ENCODE results near the gene PCDHA8. TPM values are rescaled to one million over a fixed set of nuclear protein-coding genes. Genes with fewer than 3 reads are reported as not detected.
"Not testable (repeated sequence)": the region's sequence is repeated elsewhere in the genome, so short reads cannot be mapped to it uniquely, and the experiment has no call there.

The PCDHA8 gene
- total and polyA plus RNA-seq, 2 of the 8 experiments (the other 6 are each of a cell fraction or from before 2014, with no cell fraction given): 0.14 to 0.52 TPM

DNA sequence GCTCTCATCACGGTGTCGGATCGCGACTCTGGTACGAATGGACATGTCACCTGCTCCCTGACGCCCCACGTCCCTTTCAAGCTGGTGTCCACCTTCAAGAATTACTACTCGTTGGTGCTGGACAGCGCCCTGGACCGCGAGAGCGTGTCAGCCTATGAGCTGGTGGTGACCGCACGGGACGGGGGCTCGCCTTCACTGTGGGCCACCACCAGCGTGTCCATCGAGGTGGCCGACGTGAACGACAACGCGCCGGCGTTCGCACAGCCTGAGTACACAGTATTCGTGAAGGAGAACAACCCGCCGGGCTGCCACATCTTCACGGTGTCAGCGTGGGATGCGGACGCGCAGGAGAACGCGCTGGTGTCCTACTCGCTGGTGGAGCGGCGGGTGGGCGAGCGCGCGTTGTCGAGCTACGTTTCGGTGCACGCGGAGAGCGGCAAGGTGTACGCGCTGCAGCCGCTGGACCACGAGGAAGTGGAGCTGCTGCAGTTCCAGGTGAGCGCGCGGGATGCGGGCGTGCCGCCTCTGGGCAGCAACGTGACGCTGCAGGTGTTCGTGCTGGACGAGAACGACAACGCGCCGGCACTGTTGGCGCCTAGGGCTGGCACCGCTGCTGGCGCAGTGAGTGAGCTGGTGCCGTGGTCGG, 44.8 kb upstream of the PCDHA8 start:
- not testable (repeated sequence) for H2BK15ac ChIP-seq (ENCODE audit: low read length); H3K27ac ChIP-seq (ENCODE audit: low read depth, low read length); H4K91ac ChIP-seq (replicated peaks; ENCODE audit: insufficient read length, low read length); H4K8ac ChIP-seq (ENCODE audit: extremely low read depth, insufficient read depth, low read length); H2BK5ac ChIP-seq (ENCODE audit: low read depth, low read length); H3K4ac ChIP-seq (replicated peaks; ENCODE audit: insufficient read length, low read depth, low read length); H4K20me1 ChIP-seq (replicated peaks in 1 of 2; ENCODE audit: control insufficient read depth in 1 of 2, insufficient read depth in 2 of 2, low read length in 2 of 2); H3K9ac ChIP-seq (replicated peaks in 1 of 4; ENCODE audit: extremely low read depth in 1 of 4, low read depth in 3 of 4, low read length in 3 of 4); H3K4me2 ChIP-seq (ENCODE audit: insufficient read depth in 1 of 2, low read depth in 2 of 2, low read length in 2 of 2); H2BK120ac ChIP-seq (replicated peaks; ENCODE audit: low read depth, low read length); H3K27me3 ChIP-seq (replicated peaks in 1 of 4; ENCODE audit: control insufficient read depth in 3 of 4, extremely low read depth in 1 of 4, insufficient read depth in 3 of 4, low read length in 3 of 4); H2BK20ac ChIP-seq (ENCODE audit: low read length); H3K4me1 ChIP-seq (replicated peaks in 1 of 4; ENCODE audit: control insufficient read depth in 3 of 4, insufficient read depth in 4 of 4, low read length in 3 of 4); H2AK5ac ChIP-seq (ENCODE audit: low read depth, low read length); H3K18ac ChIP-seq (ENCODE audit: extremely low read depth, low read length); H3K23ac ChIP-seq (ENCODE audit: insufficient read length); H3K79me2 ChIP-seq (ENCODE audit: control insufficient read depth in 1 of 2, insufficient read depth in 2 of 2, low read length in 2 of 2); H2BK12ac ChIP-seq (ENCODE audit: low read depth, low read length); DNase-seq (ENCODE audit: low read depth in 1 of 2, low spot score in 2 of 2); H3K14ac ChIP-seq (ENCODE audit: insufficient read length); H3K23me2 ChIP-seq (ENCODE audit: low read depth, low read length); FAIRE-seq; H3K56ac ChIP-seq (replicated peaks; ENCODE audit: insufficient read length, low read depth, low read length); H3K79me1 ChIP-seq (ENCODE audit: low read depth, low read length); H4K5ac ChIP-seq (ENCODE audit: insufficient read length, low read depth, low read length); H3K4me3 ChIP-seq (ENCODE audit: extremely low read depth in 1 of 4, insufficient read depth in 2 of 4, low read depth in 3 of 4, low read length in 4 of 4); H2AFZ ChIP-seq (ENCODE audit: low read length)
- ChIA-PET POLR2A (ENCODE audit: partially characterized antibody) (interaction anchor here (1.6 kb wide), 1 partner anchor 10 kb away, joined by 3 read pairs; the partner anchor contains the start of gene PCDHA1), CTCF (ENCODE audit: partially characterized antibody) (interaction anchor here (1.3 to 5.7 kb wide), 11 partner anchors 11 to 260 kb away, joined by 4 to 59 read pairs (median 6); partner anchors contain the start of genes PCDHA1, PCDHA4, PCDHA6 and PCDHA8)
- 97% methylated on average over 51 of the region's 72 CpGs; no CpG with 5 or more reads in 1 of the 2 experiments for WGBS, 2 experiments (ENCODE audit: extremely low coverage in 1 of 2, insufficient coverage in 1 of 2, insufficient read length in 1 of 2, insufficient replicate concordance in 2 of 2, low coverage in 1 of 2, low lambda C conversion rate in 2 of 2, missing lambda C conversion rate in 1 of 2)
- H3K36me3 ChIP-seq (ENCODE audit: control insufficient read depth in 2 of 4, insufficient read depth in 4 of 4, low read length in 3 of 4): peaks cover 0 to 13% (median 0%) of the 10 kb centered on the region in 4 experiments; a peak in 1 of 8 replicates
- H3K9me3 ChIP-seq (ENCODE audit: insufficient read depth in 2 of 2, low read depth in 1 of 2, low read length in 1 of 2): peaks cover 3 to 19% of the 10 kb centered on the region in 2 experiments; a peak in 3 of 4 replicates
